ENCODE measurements around the gene UCK1. TPM values are rescaled to one million over a fixed set of nuclear protein-coding genes. Genes with fewer than 3 reads are reported as not detected.

UCK1 gene
- polyA plus RNA-seq, 3 donors: 33.7 to 42.8 (median 36.5) TPM

- DNase-seq (ENCODE audit: extremely low read depth in 1 of 11, low read depth in 9 of 11, low spot score in 4 of 11): no peak
Observed at GRCh38 chr9:131511880-131512279, 19.2 kb downstream of the UCK1 start.

GRCh38 chr9:131511416-131511815 is 19.6 kb downstream of the UCK1 start:
- DNase-seq (ENCODE audit: extremely low read depth in 1 of 11, low read depth in 9 of 11, low spot score in 4 of 11): no peak

- DNase-seq (ENCODE audit: extremely low read depth in 1 of 11, low read depth in 9 of 11, low spot score in 4 of 11): no peak
Observed at GRCh38 chr9:131505012-131505411, 26.1 kb downstream of the UCK1 start.

- DNase-seq (ENCODE audit: extremely low read depth in 1 of 11, low read depth in 9 of 11, low spot score in 4 of 11): no peak
Observed at GRCh38 chr9:131503626-131504465, 27.2 kb downstream of the UCK1 start.

GRCh38 chr9:131502781-131503625 is 28.1 kb downstream of the UCK1 start, which contains the start of gene POMT1:
Gene POMT1 (plus strand): TSS chr9:131502918. CDS start chr9:131504219, 1,301 bp downstream.
- peak; percentile 55 to 89 (median 80) for DNase-seq (ENCODE audit: extremely low read depth in 1 of 11, low read depth in 9 of 11, low spot score in 4 of 11)

- DNase-seq (ENCODE audit: extremely low read depth in 1 of 11, low read depth in 9 of 11, low spot score in 4 of 11): no peak
Observed at GRCh38 chr9:131500939-131501541, 30.0 kb downstream of the UCK1 start.

GRCh38 chr9:131500377-131500776 is 30.7 kb downstream of the UCK1 start:
- no peak for DNase-seq (ENCODE audit: extremely low read depth in 1 of 11, low read depth in 9 of 11, low spot score in 4 of 11)

- no peak for DNase-seq (ENCODE audit: extremely low read depth in 1 of 11, low read depth in 9 of 11, low spot score in 4 of 11)
Observed at GRCh38 chr9:131499254-131499767, 31.8 kb downstream of the UCK1 start.

GRCh38 chr9:131496844-131497405 is 34.1 kb downstream of the UCK1 start:
- no peak for DNase-seq (ENCODE audit: extremely low read depth in 1 of 11, low read depth in 9 of 11, low spot score in 4 of 11)

GRCh38 chr9:131495785-131496184 is 35.3 kb downstream of the UCK1 start:
- DNase-seq (ENCODE audit: extremely low read depth in 1 of 11, low read depth in 9 of 11, low spot score in 4 of 11): no peak

GRCh38 chr9:131494296-131494870 is 36.7 kb downstream of the UCK1 start:
- DNase-seq (ENCODE audit: extremely low read depth in 1 of 11, low read depth in 9 of 11, low spot score in 4 of 11): no peak

GRCh38 chr9:131492070-131492469 is 39.0 kb downstream of the UCK1 start:
- DNase-seq (ENCODE audit: extremely low read depth in 1 of 11, low read depth in 9 of 11, low spot score in 4 of 11): no peak

- DNase-seq (ENCODE audit: extremely low read depth in 1 of 11, low read depth in 9 of 11, low spot score in 4 of 11): no peak
Observed at GRCh38 chr9:131491001-131491710, 39.9 kb downstream of the UCK1 start.

- no peak for DNase-seq (ENCODE audit: extremely low read depth in 1 of 11, low read depth in 9 of 11, low spot score in 4 of 11)
Observed at GRCh38 chr9:131490514-131490913, 40.5 kb downstream of the UCK1 start.

- DNase-seq (ENCODE audit: extremely low read depth in 1 of 11, low read depth in 9 of 11, low spot score in 4 of 11): no peak
Observed at GRCh38 chr9:131487621-131488031, 43.4 kb downstream of the UCK1 start.

- DNase-seq (ENCODE audit: extremely low read depth in 1 of 11, low read depth in 9 of 11, low spot score in 4 of 11): no peak
Observed at GRCh38 chr9:131487001-131487400, 44.1 kb downstream of the UCK1 start.

GRCh38 chr9:131485728-131486422 is 45.2 kb downstream of the UCK1 start:
- DNase-seq (ENCODE audit: extremely low read depth in 1 of 11, low read depth in 9 of 11, low spot score in 4 of 11): no peak

GRCh38 chr9:131485206-131485605 is 45.9 kb downstream of the UCK1 start:
- DNase-seq (ENCODE audit: extremely low read depth in 1 of 11, low read depth in 9 of 11, low spot score in 4 of 11): no peak
